Erythroblast (primary cell): ENCODE results near the gene PRICKLE2.

Source experiments
- GATA1 ChIP-seq: IDR thresholded peaks from 2 replicates; pipeline ENCODE4 v1.6.1; 2011; ENCODE audit warnings: low read depth, mild to moderate bottlenecking, control low read depth, low read length, moderate library complexity
- POLR2A ChIP-seq: IDR thresholded peaks from 2 replicates; pipeline ENCODE4 v1.6.1; 2011; ENCODE audit warnings: mild to moderate bottlenecking, low read length

DNA sequence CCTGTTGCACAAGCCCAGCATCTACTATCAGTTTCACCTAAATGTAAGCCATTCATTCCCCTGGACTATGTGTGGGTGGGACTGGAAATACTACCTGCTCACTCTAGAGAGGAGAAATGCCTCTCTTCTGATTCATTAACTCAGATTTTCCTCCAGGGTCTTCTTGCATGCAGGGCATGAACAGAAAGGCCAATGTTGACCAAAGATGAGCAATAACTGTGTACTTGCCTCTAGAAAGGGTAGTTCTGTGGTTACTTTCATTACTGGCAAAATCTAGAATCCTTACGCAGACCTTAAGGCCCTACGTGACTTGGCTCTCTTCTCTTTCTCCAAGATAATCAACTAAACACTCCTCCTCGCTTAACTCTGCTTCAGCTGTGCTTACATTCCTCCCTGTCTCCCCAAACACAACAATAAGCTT is 120.6 kb downstream of the PRICKLE2 start:
- TF ChIP-seq POLR2A (no peak), GATA1 (no peak)
